Caco-2 (cell line): ENCODE data around the gene SPNS2. TPM values are rescaled to one million over a fixed set of nuclear protein-coding genes. Genes with fewer than 3 reads are reported as not detected.

ENCODE experiments used
- BruUV-seq: library from RNA; stranded (reverse); fragments of 400-500 nt; replicated peaks from 2 replicates; lab custom pipeline; 2021; lab: Mats Ljungman, UMichigan
- CTCF ChIA-PET: fragments of 300-600 bp; sonication (Branson Sonifier 250); formaldehyde crosslinking; loops from one replicate; lab custom pipeline; 2022; ENCODE audit warnings: antibody characterized with exemption; lab: Charles Lee
- POLR2A ChIA-PET: fragments of 300-600 bp; sonication (Branson Sonifier 250); formaldehyde crosslinking; loops from one replicate; lab custom pipeline; 2022; ENCODE audit warnings: antibody characterized with exemption; lab: Charles Lee
- DNase-seq, 2 experiments: peaks; one replicate each; pipeline versions ENCODE4 v3.0.0 to v3.0.0-alpha.2; 2020 to 2022
- H3K27me3 ChIP-seq: replicated peaks from 2 replicates; pipeline ENCODE4 v1.6.0; 2011; ENCODE audit warnings: low read length; ENCODE audit not compliant: control insufficient read depth, insufficient read depth
- H3K36me3 ChIP-seq: 2 replicates; pipeline ENCODE4 v1.5.1; 2011; ENCODE audit warnings: low read length; ENCODE audit not compliant: control insufficient read depth, insufficient read depth
- H3K4me1 ChIP-seq: fragments of 250-450 bp; sonication (Bioruptor Pico); 2 replicates; pipeline ENCODE4 v1.5.1; 2020; ENCODE audit warnings: mild to moderate bottlenecking
- H3K4me3 ChIP-seq: 2 replicates; pipeline ENCODE4 v1.5.1; 2011; ENCODE audit warnings: low read depth, mild to moderate bottlenecking, control low read depth, low read length
- H3K9me3 ChIP-seq: fragments of 250-450 bp; sonication (Bioruptor Pico); 2 replicates; pipeline ENCODE4 v1.5.1; 2020; ENCODE audit warnings: mild to moderate bottlenecking, moderate library complexity
- H3K27ac Mint-ChIP-seq: one replicate; pipeline ENCODE4 v1.8.0; 2022; ENCODE audit warnings: mixed read lengths; ENCODE audit not compliant: unreplicated experiment
- H3K27me3 Mint-ChIP-seq: one replicate; pipeline ENCODE4 v1.8.0; 2022; ENCODE audit warnings: mixed read lengths; ENCODE audit not compliant: insufficient read depth, unreplicated experiment
- H3K36me3 Mint-ChIP-seq: one replicate; pipeline ENCODE4 v1.8.0; 2022; ENCODE audit warnings: mild to moderate bottlenecking, mixed read lengths; ENCODE audit not compliant: insufficient read depth, unreplicated experiment
- H3K4me1 Mint-ChIP-seq: one replicate; pipeline ENCODE4 v1.8.0; 2022; ENCODE audit warnings: low read depth, mixed read lengths; ENCODE audit not compliant: unreplicated experiment
- H3K4me3 Mint-ChIP-seq: one replicate; pipeline ENCODE4 v1.8.0; 2022; ENCODE audit warnings: mild to moderate bottlenecking, moderate library complexity, mixed read lengths; ENCODE audit not compliant: unreplicated experiment
- H3K9me3 Mint-ChIP-seq: one replicate; pipeline ENCODE4 v1.8.0; 2022; ENCODE audit warnings: mixed read lengths; ENCODE audit not compliant: unreplicated experiment
- intact Hi-C: fragments of 100-400 bp; cut with micrococcal nuclease; formaldehyde crosslinking; loops from one replicate; pipeline ENCODE4 v1.10.0; 2022; ENCODE audit not compliant: unreplicated experiment
- total RNA-seq: library from RNA; stranded (reverse); gene quantifications from 2 replicates; pipeline ENCODE4 v1.2.3, GENCODE V29; 2022
- TF ChIP-seq, protein P1 (sequence below), 2 experiments: fragments of 200-600 bp in 1 of 2; IDR thresholded peaks; 1 replicate in 1 of 2; 2 replicates in 1 of 2; pipeline versions ENCODE4 v1.5.1 to v1.8.0; 2011 to 2022; ENCODE audit warnings: antibody characterized with exemption in 1 of 2, control low read depth in 1 of 2, inconsistent platforms in 1 of 2, low read depth in 1 of 2, low read length in 1 of 2, mild to moderate bottlenecking in 1 of 2, moderate library complexity in 1 of 2; ENCODE audit not compliant: insufficient read depth in 1 of 2, severe bottlenecking in 1 of 2, unreplicated experiment in 1 of 2

Gene SPNS2
- total RNA-seq, 1 experiment from 2014 or later = 1.00 TPM

DNA sequence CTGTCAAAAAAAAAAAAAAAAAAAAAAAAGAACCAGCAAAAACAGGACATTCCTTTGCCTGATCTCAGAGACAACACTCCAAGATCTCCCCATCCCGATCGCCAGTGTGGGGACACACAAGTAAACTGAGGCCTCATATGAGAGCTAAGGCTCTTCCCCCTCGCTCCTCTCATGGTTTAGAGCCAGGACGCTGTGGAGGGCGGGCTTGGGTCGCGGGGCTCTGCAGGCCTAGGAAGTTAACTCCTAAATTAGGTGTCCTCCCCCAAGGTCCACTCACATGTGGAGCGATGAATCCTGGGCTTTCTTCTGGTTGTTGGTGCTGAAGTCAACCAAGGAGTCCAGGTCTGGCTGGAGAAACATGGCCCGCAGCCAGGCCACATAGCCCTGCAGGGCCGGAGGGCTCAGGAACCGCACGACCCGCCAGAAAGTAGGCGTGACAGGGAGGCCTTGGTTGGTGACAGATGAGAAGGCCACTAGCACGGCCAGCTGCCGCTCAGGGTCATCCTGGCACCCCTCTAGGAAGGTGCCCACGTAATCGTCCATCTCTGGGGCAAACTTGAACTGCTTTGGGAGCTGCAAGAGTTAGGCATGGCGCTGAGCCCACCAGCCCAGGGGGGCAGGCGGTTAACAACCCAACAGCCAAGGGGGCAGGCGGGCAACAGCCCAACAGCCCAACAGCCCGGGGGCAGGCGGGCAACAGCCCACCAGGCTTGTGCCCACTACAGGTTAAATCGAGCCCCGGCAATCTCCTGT lies 51.3 kb downstream of the SPNS2 start:
- H3K4me1 ChIP-seq = no peaks in the 10 kb centered on the region
- intact Hi-C loops = no loop called here
- ChIA-PET POLR2A (interaction anchor here (0.6 kb wide), 1 partner anchor 570 kb away, joined by 4 read pairs; no protein-coding TSS in a partner anchor), CTCF (no interaction called here)
- DNase-seq = no peak
- H3K4me3 ChIP-seq = no peak overlapping the region
- peaks cover 32% of the 10 kb centered on the region for H3K36me3 Mint-ChIP-seq
- H3K27ac Mint-ChIP-seq = no peak overlapping the region
- TF ChIP-seq, protein P1, sequence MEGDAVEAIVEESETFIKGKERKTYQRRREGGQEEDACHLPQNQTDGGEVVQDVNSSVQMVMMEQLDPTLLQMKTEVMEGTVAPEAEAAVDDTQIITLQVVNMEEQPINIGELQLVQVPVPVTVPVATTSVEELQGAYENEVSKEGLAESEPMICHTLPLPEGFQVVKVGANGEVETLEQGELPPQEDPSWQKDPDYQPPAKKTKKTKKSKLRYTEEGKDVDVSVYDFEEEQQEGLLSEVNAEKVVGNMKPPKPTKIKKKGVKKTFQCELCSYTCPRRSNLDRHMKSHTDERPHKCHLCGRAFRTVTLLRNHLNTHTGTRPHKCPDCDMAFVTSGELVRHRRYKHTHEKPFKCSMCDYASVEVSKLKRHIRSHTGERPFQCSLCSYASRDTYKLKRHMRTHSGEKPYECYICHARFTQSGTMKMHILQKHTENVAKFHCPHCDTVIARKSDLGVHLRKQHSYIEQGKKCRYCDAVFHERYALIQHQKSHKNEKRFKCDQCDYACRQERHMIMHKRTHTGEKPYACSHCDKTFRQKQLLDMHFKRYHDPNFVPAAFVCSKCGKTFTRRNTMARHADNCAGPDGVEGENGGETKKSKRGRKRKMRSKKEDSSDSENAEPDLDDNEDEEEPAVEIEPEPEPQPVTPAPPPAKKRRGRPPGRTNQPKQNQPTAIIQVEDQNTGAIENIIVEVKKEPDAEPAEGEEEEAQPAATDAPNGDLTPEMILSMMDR (IDR thresholded peaks at IDR 0.05; ENCODE audit: insufficient read depth in 1 of 2, low read depth in 1 of 2, low read length in 1 of 2, severe bottlenecking in 1 of 2, unreplicated experiment in 1 of 2) = no peak
- no peaks in the 10 kb centered on the region for H3K9me3 Mint-ChIP-seq
- no peaks in the 10 kb centered on the region for H3K36me3 ChIP-seq
- no peak overlapping the region for H3K4me3 Mint-ChIP-seq
- no peaks in the 10 kb centered on the region for H3K9me3 ChIP-seq
- H3K27me3 ChIP-seq = no peaks in the 10 kb centered on the region
- no TSS peak for BruUV-seq
- H3K4me1 Mint-ChIP-seq = no peaks in the 10 kb centered on the region
- H3K27me3 Mint-ChIP-seq = no peaks in the 10 kb centered on the region

DNA sequence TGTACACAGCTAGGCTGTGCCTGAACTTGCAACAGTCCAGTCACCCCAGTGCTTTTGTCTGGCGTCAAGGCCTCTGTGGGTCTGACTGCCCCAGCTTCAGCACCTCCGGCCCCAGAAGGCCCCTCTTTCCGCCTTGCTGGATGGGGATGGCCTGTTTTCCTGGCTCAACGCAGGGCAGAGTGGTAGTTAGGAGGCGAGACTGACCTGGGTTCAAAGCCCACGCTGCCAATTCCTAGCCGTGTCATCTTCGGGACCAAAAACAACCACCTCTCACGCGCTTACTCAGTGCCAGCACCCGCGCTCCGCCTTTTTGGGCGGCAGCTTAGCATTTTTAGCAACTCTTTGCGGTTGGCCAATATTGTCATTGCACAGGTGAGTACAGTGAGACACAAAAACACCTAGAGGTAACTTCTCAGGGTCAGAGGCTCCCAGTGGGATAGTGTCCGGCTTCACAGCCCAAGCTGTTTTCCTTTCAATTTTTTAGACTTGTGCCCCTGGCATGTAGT lies 51.9 kb downstream of the SPNS2 start:
- TF ChIP-seq, protein P1 (IDR thresholded peaks at IDR 0.05; ENCODE audit: insufficient read depth in 1 of 2, low read depth in 1 of 2, low read length in 1 of 2, severe bottlenecking in 1 of 2, unreplicated experiment in 1 of 2) = no peak
- peaks cover under 1% of the 10 kb centered on the region for H3K4me1 Mint-ChIP-seq
- H3K4me1 ChIP-seq = no peaks in the 10 kb centered on the region
- no TSS peak for BruUV-seq
- POLR2A ChIA-PET = interaction anchor here (0.6 kb wide), 1 partner anchor 571 kb away, joined by 4 read pairs; no protein-coding TSS in a partner anchor
- no peaks in the 10 kb centered on the region for H3K36me3 ChIP-seq
- DNase-seq = no peak
- intact Hi-C loops = no loop called here
- H3K27ac Mint-ChIP-seq = no peak overlapping the region
- H3K27me3 Mint-ChIP-seq = no peaks in the 10 kb centered on the region
- CTCF ChIA-PET = no interaction called here
- no peaks in the 10 kb centered on the region for H3K27me3 ChIP-seq
- H3K9me3 Mint-ChIP-seq = no peaks in the 10 kb centered on the region
- no peaks in the 10 kb centered on the region for H3K9me3 ChIP-seq
- H3K36me3 Mint-ChIP-seq = peaks cover 29% of the 10 kb centered on the region
- no peak overlapping the region for H3K4me3 ChIP-seq
- no peak overlapping the region for H3K4me3 Mint-ChIP-seq

DNA sequence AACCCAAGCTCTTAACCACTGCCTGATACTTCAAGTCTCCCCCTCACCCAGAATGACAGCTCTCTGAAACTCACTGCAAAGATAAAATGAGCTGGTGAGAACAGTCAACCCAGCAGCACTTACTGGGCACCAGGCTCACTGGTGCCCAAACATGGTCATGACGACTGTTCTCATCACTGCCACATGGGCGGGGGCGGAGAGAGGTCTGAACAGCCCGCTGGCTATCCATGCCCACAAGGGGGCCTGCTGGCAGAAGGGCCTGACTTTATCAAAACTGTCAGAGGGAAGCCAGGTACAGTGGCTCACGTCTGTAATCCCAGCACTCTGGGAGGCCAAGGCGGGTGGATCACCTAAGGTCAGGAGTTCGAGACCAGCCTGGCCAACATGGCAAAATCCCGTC lies 52.5 kb downstream of the SPNS2 start:
- intact Hi-C loops = no loop called here
- ChIA-PET CTCF (interaction anchor here (0.7 kb wide), 1 partner anchor 246 kb away, joined by 3 read pairs; no protein-coding TSS in a partner anchor), POLR2A (no interaction called here)
- Mint-ChIP-seq H3K9me3 (no peaks in the 10 kb centered on the region), H3K4me3 (no peak overlapping the region), H3K36me3 (peaks cover 34% of the 10 kb centered on the region), H3K27ac (no peak overlapping the region), H3K27me3 (no peaks in the 10 kb centered on the region), H3K4me1 (peaks cover 6% of the 10 kb centered on the region)
- Histone ChIP-seq H3K4me3 (no peak overlapping the region), H3K36me3 (no peaks in the 10 kb centered on the region), H3K27me3 (no peaks in the 10 kb centered on the region), H3K9me3 (no peaks in the 10 kb centered on the region), H3K4me1 (no peaks in the 10 kb centered on the region)
- DNase-seq = no peak
- no TSS peak for BruUV-seq
- TF ChIP-seq, protein P1 (IDR thresholded peaks at IDR 0.05; ENCODE audit: insufficient read depth in 1 of 2, low read depth in 1 of 2, low read length in 1 of 2, severe bottlenecking in 1 of 2, unreplicated experiment in 1 of 2) = no peak
